HG02981 (cell line): ENCODE results near the gene ABR.

Experiments
- ATAC-seq: cut with Tn5 transposase; IDR thresholded peaks from one replicate; pipeline ENCODE4 v1.9.1; 2021; ENCODE audit warnings: mild to moderate bottlenecking, moderate library complexity; ENCODE audit not compliant: unreplicated experiment

ABR gene

GRCh38 chr17:1179818-1180742 lies at the start of gene ABR:
Gene ABR, minus strand, starts transcription at chr17:1179981. Its CDS starts 254 bp downstream, at chr17:1179727.
- ATAC-seq = no peak

GRCh38 chr17:1229349-1229899 lies 49.6 kb upstream of the ABR start:
- peak; percentile 46 for ATAC-seq

GRCh38 chr17:1228781-1229348 lies 49.1 kb upstream of the ABR start:
- ATAC-seq = peak; percentile 15

- peak; percentile 44 for ATAC-seq
Observed at GRCh38 chr17:1227917-1228780, 48.4 kb upstream of the ABR start.

GRCh38 chr17:1227365-1227764 lies 47.6 kb upstream of the ABR start:
- ATAC-seq = no peak

- ATAC-seq = no peak
Observed at GRCh38 chr17:1226308-1226707, 46.5 kb upstream of the ABR start.

- ATAC-seq = no peak
Observed at GRCh38 chr17:1224330-1224729, 44.5 kb upstream of the ABR start.

GRCh38 chr17:1223662-1224061 lies 43.9 kb upstream of the ABR start:
- ATAC-seq = no peak

- no peak for ATAC-seq
Observed at GRCh38 chr17:1222321-1222720, 42.5 kb upstream of the ABR start.

- ATAC-seq = no peak
Observed at GRCh38 chr17:1221209-1221608, 41.4 kb upstream of the ABR start.

GRCh38 chr17:1220346-1220745 lies 40.6 kb upstream of the ABR start:
- no peak for ATAC-seq

- no peak for ATAC-seq
Observed at GRCh38 chr17:1217089-1217385, 37.3 kb upstream of the ABR start.

- no peak for ATAC-seq
Observed at GRCh38 chr17:1216217-1217088, 36.7 kb upstream of the ABR start.

GRCh38 chr17:1212946-1213345 lies 33.2 kb upstream of the ABR start:
- no peak for ATAC-seq

- no peak for ATAC-seq
Observed at GRCh38 chr17:1211287-1211686, 31.5 kb upstream of the ABR start.

GRCh38 chr17:1208966-1209365 lies 29.2 kb upstream of the ABR start:
- ATAC-seq = no peak

- no peak for ATAC-seq
Observed at GRCh38 chr17:1206026-1206777, 26.4 kb upstream of the ABR start.

GRCh38 chr17:1203967-1204291 lies 24.1 kb upstream of the ABR start:
- no peak for ATAC-seq

- no peak for ATAC-seq
Observed at GRCh38 chr17:1203111-1203966, 23.6 kb upstream of the ABR start.
